HepG2 (cell line): ENCODE results near the gene SIRT7. TPM values are rescaled to one million over a fixed set of nuclear protein-coding genes. Genes with fewer than 3 reads are reported as not detected.
A peak's percentile ranks its signal among the peaks of the same experiment; 100 is the strongest.

Experiments
- BRCA1 ChIP-seq: sonication (generic); formaldehyde crosslinking; IDR thresholded peaks from 2 replicates; pipeline ENCODE4 v1.4.0; 2020; ENCODE audit warnings: missing genetic modification reagents
- CENPX ChIP-seq: sonication (generic); formaldehyde crosslinking; IDR thresholded peaks from 2 replicates; pipeline ENCODE4 v1.9.0; 2021; ENCODE audit warnings: mild to moderate bottlenecking, missing genetic modification reagents, moderate library complexity
- HOMEZ ChIP-seq: IDR thresholded peaks from 2 replicates; pipeline ENCODE4 v1.6.1; 2016; ENCODE audit warnings: low read depth
- HOXA7 ChIP-seq: sonication (generic); formaldehyde crosslinking; IDR thresholded peaks from 2 replicates; pipeline ENCODE4 v1.8.1; 2022; ENCODE audit warnings: mild to moderate bottlenecking, missing genetic modification reagents, moderate library complexity
- MYC ChIP-seq: sonication (generic); formaldehyde crosslinking; IDR thresholded peaks from 2 replicates; pipeline ENCODE4 v1.9.0; 2021; ENCODE audit warnings: missing genetic modification reagents, borderline replicate concordance
- NCOA2 ChIP-seq: sonication (generic); formaldehyde crosslinking; IDR thresholded peaks from 2 replicates; pipeline ENCODE4 v1.8.0; 2022; ENCODE audit warnings: inconsistent platforms
- NFKB2 ChIP-seq: sonication (generic); formaldehyde crosslinking; IDR thresholded peaks from 2 replicates; pipeline ENCODE4 v1.4.0; 2020; ENCODE audit warnings: missing genetic modification reagents, borderline replicate concordance
- POLR2AphosphoS2 ChIP-seq: IDR thresholded peaks from 2 replicates; pipeline ENCODE4 v1.6.1; 2011; ENCODE audit warnings: low read depth, low read length, improper control_type of control experiment
- RBM39 ChIP-seq: fragments of 200-400 bp; formaldehyde crosslinking; IDR thresholded peaks from one replicate; pipeline ENCODE4 v1.6.1; 2018; ENCODE audit warnings: antibody characterized with exemption, mild to moderate bottlenecking, low read depth, low read length; ENCODE audit not compliant: poor library complexity, severe bottlenecking
- SRSF1 ChIP-seq: fragments of 200-400 bp; formaldehyde crosslinking; optimal IDR thresholded peaks from 2 replicates; pipeline ENCODE3; 2017; ENCODE audit warnings: mild to moderate bottlenecking, low read depth, low read length, moderate library complexity
- YEATS2 ChIP-seq: sonication (generic); formaldehyde crosslinking; IDR thresholded peaks from 2 replicates; pipeline ENCODE4 v1.4.0; 2020; ENCODE audit warnings: missing genetic modification reagents, borderline replicate concordance
- ZNF101 ChIP-seq: sonication (generic); formaldehyde crosslinking; IDR thresholded peaks from 2 replicates; pipeline ENCODE4 v1.4.0; 2020; ENCODE audit warnings: mild to moderate bottlenecking, low read depth, missing genetic modification reagents, borderline replicate concordance
- ZNF337 ChIP-seq: sonication (generic); formaldehyde crosslinking; IDR thresholded peaks from 2 replicates; pipeline ENCODE4 v1.5.1; 2020; ENCODE audit warnings: missing genetic modification reagents, low read depth, mild to moderate bottlenecking, borderline replicate concordance
- ZNF430 ChIP-seq: sonication (generic); formaldehyde crosslinking; IDR thresholded peaks from 2 replicates; pipeline ENCODE4 v1.9.0; 2021; ENCODE audit warnings: mild to moderate bottlenecking, missing genetic modification reagents
- ZNF747 ChIP-seq: sonication (generic); formaldehyde crosslinking; IDR thresholded peaks from 2 replicates; pipeline ENCODE4 v1.8.1; 2023; ENCODE audit warnings: missing genetic modification reagents, mild to moderate bottlenecking, borderline replicate concordance
- ZNF75D ChIP-seq: sonication (generic); formaldehyde crosslinking; IDR thresholded peaks from 2 replicates; pipeline ENCODE4 v1.8.1; 2023; ENCODE audit warnings: missing genetic modification reagents, mild to moderate bottlenecking, borderline replicate concordance
- ZNF781 ChIP-seq: sonication (generic); formaldehyde crosslinking; IDR thresholded peaks from 2 replicates; pipeline ENCODE4 v1.5.1; 2020; ENCODE audit warnings: borderline replicate concordance, mild to moderate bottlenecking, missing genetic modification reagents; ENCODE audit errors: not compliant biosample characterization
- polyA plus RNA-seq, 8 experiments: library from polyadenylated mRNA; depleted of rRNA in 3 of 8; stranded (reverse) in 7 of 8; unstranded in 1 of 8; fragments of >200 nt; fragmentation: Illumina TruSeq in 4 of 8; extraction: Trizol in 4 of 8; gene quantifications; 2 replicates each; pipeline versions ENCODE4 v1.2.1 to v1.2.3, GENCODE V29; 2011 to 2016; ENCODE audit warnings: low read depth in 4 of 8, missing spikeins in 1 of 8, mixed read lengths in 1 of 8; ENCODE audit not compliant: insufficient read depth in 1 of 8
- total RNA-seq, 5 experiments: library from RNA; depleted of rRNA; stranded (reverse); fragments of >200 nt; fragmentation: Illumina TruSeq; extraction: Trizol; gene quantifications; 2 replicates each; pipeline ENCODE4 v1.2.3, GENCODE V29; 2016; ENCODE audit warnings: low read depth in 1 of 5
- TF ChIP-seq, protein P1 (sequence below), 2 experiments: fragments of 450-650 bp in 1 of 2; sonication (generic) in 1 of 2; formaldehyde crosslinking in 1 of 2; IDR thresholded peaks; 2 replicates each; pipeline versions ENCODE4 v1.6.1 to v1.8.0; 2016 to 2022; ENCODE audit warnings: antibody characterized with exemption in 1 of 2, mild to moderate bottlenecking in 1 of 2, missing genetic modification reagents in 1 of 2

The SIRT7 gene
- total and polyA plus RNA-seq, 2 of the 13 experiments (the other 11 are each of a cell fraction or from before 2014, with no cell fraction given) = 8.3 to 24.8 TPM

DNA sequence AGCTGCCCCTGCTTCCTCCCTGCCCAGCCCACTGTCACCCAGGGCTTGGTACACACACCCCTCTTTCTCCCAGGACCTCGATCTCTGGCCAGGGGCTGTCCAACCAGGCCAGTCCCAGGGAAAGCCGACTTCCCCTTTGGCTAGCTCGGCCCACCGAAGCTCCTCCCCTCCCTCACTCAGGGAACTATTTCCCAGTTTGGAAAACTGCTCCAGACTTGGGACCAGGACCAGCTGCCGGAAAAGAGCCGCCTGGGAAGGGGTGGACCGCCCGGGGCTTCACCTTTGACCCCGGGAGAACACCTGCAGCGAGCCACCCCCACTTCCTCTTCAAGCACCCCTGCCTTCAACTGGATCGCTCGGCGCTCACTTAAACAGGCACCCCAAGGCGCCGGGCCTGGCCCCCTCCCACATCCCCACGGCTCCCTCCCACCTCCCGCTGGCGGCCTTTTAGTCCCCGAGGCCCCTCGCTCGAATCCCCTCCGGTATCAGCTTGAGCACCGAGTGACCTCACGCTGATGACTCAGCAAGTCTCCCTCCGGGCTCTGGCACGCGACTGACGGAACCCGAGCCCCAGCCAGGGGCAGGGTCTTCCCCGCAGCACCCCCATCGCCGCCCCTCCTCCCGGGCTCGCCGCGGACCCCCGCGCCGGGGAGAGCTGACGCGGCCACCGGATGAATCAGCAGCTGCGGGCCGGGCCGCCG is 8.6 kb upstream of the SIRT7 start (continued):
- TF ChIP-seq ZNF747 (CRISPR knock-in tag) (peak; percentile 44; the same call in 1 of the 2 replicates), ZNF430 (CRISPR knock-in tag) (peak; percentile 70; the same call in 1 of the 2 replicates), HOXA7 (CRISPR knock-in tag) (no peak), MYC (CRISPR knock-in tag) (peak; percentile 74; the same call in 1 of the 2 replicates), NFKB2 (CRISPR knock-in tag) (peak; percentile 40), CENPX (CRISPR knock-in tag) (no peak), YEATS2 (CRISPR knock-in tag) (peak; percentile 52; the same call in 1 of the 2 replicates), NCOA2 (CRISPR knock-in tag) (peak; percentile 8; the same call in 1 of the 2 replicates), SRSF1 (peak; percentile 31), ZNF101 (CRISPR knock-in tag) (no peak), HOMEZ (peak; percentile 91), POLR2AphosphoS2 (no peak), ZNF337 (no peak), BRCA1 (CRISPR knock-in tag) (0 out of 2 replicates have a peak, but pooled peaks have one; percentile 47), RBM39 (peak; percentile 59), ZNF75D (CRISPR knock-in tag) (no peak), ZNF781 (CRISPR knock-in tag) (peak; percentile 25)
- TF ChIP-seq, protein P1, sequence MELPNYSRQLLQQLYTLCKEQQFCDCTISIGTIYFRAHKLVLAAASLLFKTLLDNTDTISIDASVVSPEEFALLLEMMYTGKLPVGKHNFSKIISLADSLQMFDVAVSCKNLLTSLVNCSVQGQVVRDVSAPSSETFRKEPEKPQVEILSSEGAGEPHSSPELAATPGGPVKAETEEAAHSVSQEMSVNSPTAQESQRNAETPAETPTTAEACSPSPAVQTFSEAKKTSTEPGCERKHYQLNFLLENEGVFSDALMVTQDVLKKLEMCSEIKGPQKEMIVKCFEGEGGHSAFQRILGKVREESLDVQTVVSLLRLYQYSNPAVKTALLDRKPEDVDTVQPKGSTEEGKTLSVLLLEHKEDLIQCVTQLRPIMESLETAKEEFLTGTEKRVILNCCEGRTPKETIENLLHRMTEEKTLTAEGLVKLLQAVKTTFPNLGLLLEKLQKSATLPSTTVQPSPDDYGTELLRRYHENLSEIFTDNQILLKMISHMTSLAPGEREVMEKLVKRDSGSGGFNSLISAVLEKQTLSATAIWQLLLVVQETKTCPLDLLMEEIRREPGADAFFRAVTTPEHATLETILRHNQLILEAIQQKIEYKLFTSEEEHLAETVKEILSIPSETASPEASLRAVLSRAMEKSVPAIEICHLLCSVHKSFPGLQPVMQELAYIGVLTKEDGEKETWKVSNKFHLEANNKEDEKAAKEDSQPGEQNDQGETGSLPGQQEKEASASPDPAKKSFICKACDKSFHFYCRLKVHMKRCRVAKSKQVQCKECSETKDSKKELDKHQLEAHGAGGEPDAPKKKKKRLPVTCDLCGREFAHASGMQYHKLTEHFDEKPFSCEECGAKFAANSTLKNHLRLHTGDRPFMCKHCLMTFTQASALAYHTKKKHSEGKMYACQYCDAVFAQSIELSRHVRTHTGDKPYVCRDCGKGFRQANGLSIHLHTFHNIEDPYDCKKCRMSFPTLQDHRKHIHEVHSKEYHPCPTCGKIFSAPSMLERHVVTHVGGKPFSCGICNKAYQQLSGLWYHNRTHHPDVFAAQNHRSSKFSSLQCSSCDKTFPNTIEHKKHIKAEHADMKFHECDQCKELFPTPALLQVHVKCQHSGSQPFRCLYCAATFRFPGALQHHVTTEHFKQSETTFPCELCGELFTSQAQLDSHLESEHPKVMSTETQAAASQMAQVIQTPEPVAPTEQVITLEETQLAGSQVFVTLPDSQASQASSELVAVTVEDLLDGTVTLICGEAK (IDR thresholded peaks at IDR 0.05) = no peak
- TF ChIP-seq, protein P1 (CRISPR knock-in tag; IDR thresholded peaks at IDR 0.05) = peak; percentile 68
